ENCODE results near the gene TNRC6C.

- TF ChIP-seq POLR2A (IDR thresholded peaks at IDR 0.05; ENCODE audit: low read length): no peak
- no peak for TF ChIP-seq GATA1 (IDR thresholded peaks at IDR 0.05; ENCODE audit: low read depth, low read length)
Measured at GRCh38 chr17:78046923-78047322, 88.4 kb downstream of the TNRC6C start.

Measured in erythroblast (primary cell).